Effector memory CD4-positive, alpha-beta T cell (primary cell): ENCODE data around the gene AIRE.

Source experiments
- DNase-seq, 3 donors: peaks; one replicate each; pipeline ENCODE4 v3.0.0-alpha.2; 2020
- H3K27ac ChIP-seq: 2 replicates; pipeline ENCODE4 v1.7.0; 2013; ENCODE audit warnings: mild to moderate bottlenecking, low read length, moderate library complexity; ENCODE audit not compliant: insufficient read depth, poor library complexity, severe bottlenecking
- H3K27me3 ChIP-seq: replicated peaks from 2 replicates; pipeline ENCODE4 v1.7.0; 2013; ENCODE audit warnings: mild to moderate bottlenecking, low read length; ENCODE audit not compliant: insufficient read depth, control insufficient read depth, poor library complexity, severe bottlenecking
- H3K36me3 ChIP-seq: 2 replicates; pipeline ENCODE4 v1.7.0; 2013; ENCODE audit warnings: mild to moderate bottlenecking, low read length, moderate library complexity; ENCODE audit not compliant: control insufficient read depth, insufficient read depth
- H3K4me1 ChIP-seq: 2 replicates; pipeline ENCODE4 v1.7.0; 2013; ENCODE audit warnings: low read length, mild to moderate bottlenecking; ENCODE audit not compliant: control insufficient read depth, insufficient read depth, poor library complexity, severe bottlenecking
- H3K4me3 ChIP-seq: 2 replicates; pipeline ENCODE4 v1.7.0; 2013; ENCODE audit warnings: low read length, low read depth, mild to moderate bottlenecking; ENCODE audit not compliant: insufficient read depth, poor library complexity, severe bottlenecking
- H3K9me3 ChIP-seq: 2 replicates; pipeline ENCODE4 v1.7.0; 2013; ENCODE audit warnings: mild to moderate bottlenecking, low read length, moderate library complexity; ENCODE audit not compliant: control insufficient read depth

The AIRE gene

DNA sequence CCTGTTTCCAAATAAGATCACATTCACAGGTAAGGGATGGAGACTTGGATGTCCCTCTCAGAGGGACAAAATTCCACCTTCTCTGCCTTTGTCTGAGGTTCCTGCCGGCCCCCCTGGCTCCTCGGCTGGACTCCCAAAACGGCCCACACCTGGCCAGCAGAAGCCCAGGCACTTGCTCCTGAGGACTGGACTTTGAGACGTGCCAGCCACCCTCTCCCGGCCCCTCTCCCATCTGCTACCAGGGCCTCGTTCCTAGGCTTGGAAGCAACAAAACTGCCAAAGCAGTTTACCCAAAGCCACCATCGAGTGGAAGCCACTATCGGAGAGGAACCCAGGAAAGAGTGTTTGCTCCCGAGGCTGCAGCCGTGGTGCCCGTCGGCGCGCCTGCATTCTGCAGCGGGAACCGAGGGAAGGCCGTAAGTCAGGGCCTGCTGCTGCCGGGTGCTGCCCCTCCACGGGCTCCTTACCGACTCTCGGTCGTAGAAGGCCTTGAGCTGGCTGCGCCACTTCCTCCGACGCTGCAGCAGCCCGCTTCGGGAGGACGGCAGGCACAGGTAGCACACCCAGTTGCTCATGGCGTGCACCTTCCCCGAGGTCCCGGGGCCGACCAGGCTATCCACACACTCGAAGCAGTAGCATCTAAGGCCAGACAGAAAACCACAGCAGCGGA lies 27.5 kb upstream of the AIRE start:
- H3K36me3 ChIP-seq, result no peaks in the 10 kb centered on the region
- DNase-seq, result no peak

DNA sequence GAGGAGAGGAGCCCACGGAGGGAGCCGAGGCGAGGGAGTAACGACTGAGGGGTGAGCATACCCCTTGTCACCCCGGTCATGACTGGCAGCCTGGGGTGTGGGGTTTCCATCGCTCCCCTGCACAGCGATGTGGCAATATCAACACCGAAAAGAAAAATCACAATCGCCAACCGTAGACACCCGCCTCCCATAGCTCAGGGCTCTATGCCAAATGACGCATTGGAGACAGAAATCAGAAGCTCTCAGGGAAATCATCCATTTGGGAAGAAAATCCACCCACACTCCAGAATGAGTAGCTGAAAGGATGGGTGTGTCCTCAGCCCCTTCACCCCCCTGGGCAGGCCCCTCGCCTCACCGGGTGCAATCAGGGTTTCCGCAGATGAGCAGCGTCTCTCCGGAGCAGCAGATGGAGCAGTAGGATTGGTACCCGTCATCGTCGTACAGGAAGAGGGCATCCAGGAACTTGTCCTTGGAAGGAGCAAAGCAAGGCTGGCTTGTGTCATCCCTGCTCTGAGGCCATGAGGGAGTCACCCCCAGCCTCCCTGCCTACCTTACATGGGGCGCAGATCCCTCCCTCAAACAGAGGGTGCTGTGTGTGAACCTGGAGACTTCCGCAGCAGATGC lies 26.5 kb upstream of the AIRE start:
- H3K4me1 ChIP-seq, result no peaks in the 10 kb centered on the region
- H3K9me3 ChIP-seq, result no peaks in the 10 kb centered on the region
- DNase-seq, result no peak
- H3K36me3 ChIP-seq, result no peaks in the 10 kb centered on the region
- no peaks in the 10 kb centered on the region for H3K27me3 ChIP-seq
- H3K4me3 ChIP-seq, result no peak overlapping the region
- no peak overlapping the region for H3K27ac ChIP-seq

More for the DNA sequence above, 27.5 kb upstream of the AIRE start:
- Histone ChIP-seq H3K4me1 (no peaks in the 10 kb centered on the region), H3K27ac (no peak overlapping the region), H3K27me3 (no peaks in the 10 kb centered on the region), H3K9me3 (no peaks in the 10 kb centered on the region), H3K4me3 (no peak overlapping the region)

- Histone ChIP-seq H3K27me3 (no peaks in the 10 kb centered on the region), H3K4me1 (no peaks in the 10 kb centered on the region), H3K9me3 (no peaks in the 10 kb centered on the region), H3K4me3 (no peak overlapping the region), H3K36me3 (no peaks in the 10 kb centered on the region), H3K27ac (no peak overlapping the region)
- no peak for DNase-seq
These were observed 25.6 kb upstream of the AIRE start for GRCh38 chr21:44260066-44260465.

DNA sequence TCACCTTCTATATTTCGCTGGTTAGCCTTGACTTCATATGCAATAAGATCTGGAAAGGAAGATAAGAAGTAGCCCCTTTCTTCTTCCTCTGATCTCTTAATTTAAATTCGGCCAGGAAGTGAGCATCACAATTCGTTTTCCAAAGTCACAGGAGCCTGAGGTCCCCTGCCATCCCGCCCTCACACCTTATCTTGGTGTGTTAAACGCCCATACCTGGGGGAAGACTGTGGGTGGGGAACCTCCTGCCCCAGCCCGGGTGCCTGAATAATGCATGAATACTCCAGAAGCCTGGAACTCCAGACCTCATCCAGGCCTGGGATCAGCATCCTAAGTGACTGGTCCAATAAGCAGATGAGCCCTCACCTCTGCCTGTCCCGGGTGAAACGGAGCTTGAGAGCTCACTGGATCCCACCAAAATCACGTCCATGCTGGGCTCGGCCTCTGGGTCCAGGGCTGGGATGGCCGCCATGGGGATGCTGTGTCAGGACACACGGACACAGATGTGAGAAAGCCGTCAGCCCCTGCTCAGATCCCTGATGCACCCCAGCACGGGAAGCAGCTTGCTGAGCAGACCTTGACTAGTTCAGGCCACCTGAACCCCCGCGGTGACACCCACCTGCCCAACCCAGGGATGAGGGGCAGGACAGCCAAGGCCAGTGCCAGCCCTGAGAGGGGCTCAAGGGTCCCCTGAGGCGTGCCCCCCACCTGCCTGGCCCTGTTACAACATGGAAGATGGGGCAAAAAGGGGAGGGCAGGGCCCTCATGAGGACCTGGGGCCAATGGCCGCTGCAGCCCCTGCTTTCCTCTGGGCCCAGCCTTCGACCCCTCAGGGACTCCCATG lies 24.7 kb upstream of the AIRE start:
- no peaks in the 10 kb centered on the region for H3K27me3 ChIP-seq
- no peak overlapping the region for H3K4me3 ChIP-seq
- H3K9me3 ChIP-seq, result no peaks in the 10 kb centered on the region
- H3K4me1 ChIP-seq, result no peaks in the 10 kb centered on the region
- H3K36me3 ChIP-seq, result no peaks in the 10 kb centered on the region
- H3K27ac ChIP-seq, result no peak overlapping the region
- DNase-seq, result no peak

DNA sequence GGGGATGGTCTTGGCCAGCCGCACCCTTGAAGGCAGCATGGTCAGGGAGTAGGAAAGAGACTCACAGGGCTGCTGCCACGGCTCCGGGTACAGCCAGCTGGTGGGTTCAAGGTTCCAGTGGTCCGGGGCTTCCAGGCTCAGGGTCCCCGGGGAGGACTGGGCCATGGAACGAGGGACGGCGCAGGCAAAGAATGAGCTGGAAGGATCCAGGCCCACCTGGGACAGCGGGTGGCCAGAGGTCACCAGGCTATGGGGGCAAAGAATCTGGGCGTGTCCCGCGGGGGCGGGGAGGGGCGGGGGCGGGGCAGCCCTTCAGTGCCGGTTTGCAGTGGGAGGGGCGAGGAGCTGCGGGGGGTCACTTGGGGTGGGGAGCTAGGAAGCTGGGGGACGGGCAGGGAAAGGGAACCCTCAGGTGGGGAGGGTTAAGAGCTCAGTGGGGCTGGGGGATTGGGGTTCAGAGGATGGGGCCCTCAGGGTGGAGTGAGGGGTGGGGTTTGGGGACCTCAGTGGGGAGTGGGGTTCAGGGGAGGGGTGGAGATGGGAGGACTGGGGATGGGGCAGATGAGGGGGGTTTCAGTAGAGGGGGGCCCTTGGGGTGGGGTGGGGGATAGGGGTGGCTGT lies 23.9 kb upstream of the AIRE start, which contains the start of gene DNMT3L:
DNMT3L (minus strand) TSS at position 223 of the 621 bp plus-strand sequence. CDS start 638 bp downstream, outside the sequence.
- H3K36me3 ChIP-seq, result no peaks in the 10 kb centered on the region
- no peak within 1 kb of the TSS for H3K27ac ChIP-seq
- no peak for DNase-seq
- no peaks in the 10 kb centered on the region for H3K27me3 ChIP-seq
- no peaks in the 10 kb centered on the region for H3K4me1 ChIP-seq
- no peak within 1 kb of the TSS for H3K4me3 ChIP-seq
- no peaks in the 10 kb centered on the region for H3K9me3 ChIP-seq

- Histone ChIP-seq H3K9me3 (no peaks in the 10 kb centered on the region), H3K27ac (no peak overlapping the region), H3K4me3 (no peak overlapping the region), H3K4me1 (no peaks in the 10 kb centered on the region), H3K27me3 (no peaks in the 10 kb centered on the region), H3K36me3 (no peaks in the 10 kb centered on the region)
- no peak for DNase-seq
These were observed 23.2 kb upstream of the AIRE start for GRCh38 chr21:44262338-44263056.

- H3K9me3 ChIP-seq, result no peaks in the 10 kb centered on the region
- H3K27ac ChIP-seq, result no peak overlapping the region
- H3K27me3 ChIP-seq, result no peaks in the 10 kb centered on the region
- H3K36me3 ChIP-seq, result no peaks in the 10 kb centered on the region
- no peak for DNase-seq
- no peaks in the 10 kb centered on the region for H3K4me1 ChIP-seq
- no peak overlapping the region for H3K4me3 ChIP-seq
These were observed 22.4 kb upstream of the AIRE start for GRCh38 chr21:44263221-44263760.

DNA sequence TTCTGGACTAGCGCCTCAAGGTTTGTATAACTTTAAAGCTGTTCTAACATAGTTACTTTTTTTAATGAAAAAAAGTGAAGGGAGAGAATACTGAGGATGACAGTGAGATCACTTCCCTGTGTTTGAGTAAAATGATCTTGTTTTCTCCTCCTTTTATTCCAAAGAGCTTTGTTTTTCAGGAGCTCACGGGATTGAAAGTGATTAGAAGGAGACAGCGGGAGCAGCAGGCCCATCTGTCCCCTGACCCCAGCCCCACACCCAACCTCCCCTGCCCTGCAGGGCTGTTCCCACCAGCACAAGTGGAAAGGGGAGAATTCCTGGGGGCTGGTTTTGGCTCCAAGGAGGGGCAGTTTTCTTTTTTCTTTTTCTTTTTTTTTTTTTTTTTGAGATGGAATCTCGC lies 21.9 kb upstream of the AIRE start:
- Histone ChIP-seq H3K27me3 (no peaks in the 10 kb centered on the region), H3K9me3 (no peaks in the 10 kb centered on the region), H3K4me3 (no peak overlapping the region), H3K36me3 (no peaks in the 10 kb centered on the region), H3K27ac (no peak overlapping the region), H3K4me1 (no peaks in the 10 kb centered on the region)
- no peak for DNase-seq

GRCh38 chr21:44265734-44266270 lies 19.9 kb upstream of the AIRE start:
- no peaks in the 10 kb centered on the region for H3K9me3 ChIP-seq
- no peaks in the 10 kb centered on the region for H3K4me1 ChIP-seq
- no peak overlapping the region for H3K4me3 ChIP-seq
- DNase-seq, result no peak
- H3K27ac ChIP-seq, result no peak overlapping the region
- no peaks in the 10 kb centered on the region for H3K27me3 ChIP-seq
- H3K36me3 ChIP-seq, result no peaks in the 10 kb centered on the region
